HCT116 (cell line): ENCODE data around the gene PSME4. TPM values are rescaled to one million over a fixed set of nuclear protein-coding genes. Genes with fewer than 3 reads are reported as not detected.

Experiments
- ATAC-seq: fragments of 200-7000 bp; cut with Tn5 transposase; 2 replicates; pipeline ENCODE4 v1.9.1; 2020; ENCODE audit warnings: mild to moderate bottlenecking, moderate library complexity
- BruUV-seq: library from RNA; stranded (reverse); fragments of 400-500 nt; replicated peaks from 2 replicates; lab custom pipeline; 2021; lab: Mats Ljungman, UMichigan
- CTCF ChIA-PET: fragments of 300-600 bp; sonication (Branson Sonifier 250); formaldehyde crosslinking; loops from one replicate; lab custom pipeline; 2021; ENCODE audit warnings: antibody characterized with exemption; lab: Charles Lee
- POLR2A ChIA-PET: fragments of 300-600, 350-600 bp; sonication (Branson Sonifier 250); formaldehyde crosslinking; loops from one replicate; lab custom pipeline; 2021; ENCODE audit warnings: antibody characterized with exemption; lab: Charles Lee
- RAD21 ChIA-PET, 2 experiments: fragments of 300-600 bp; sonication (Branson Sonifier 250); formaldehyde crosslinking; loops; one replicate each; lab custom pipeline; 2023; ENCODE audit warnings: low total read pairs in 2 of 2; ENCODE audit not compliant: uncharacterized antibody in 2 of 2, unreplicated experiment in 2 of 2, low non-redundant PET in 1 of 2; lab: Charles Lee
- DNase-seq: peaks from one replicate; pipeline ENCODE4 v3.0.0-alpha.2; 2010; ENCODE audit warnings: low read depth, low spot score
- H2AFZ ChIP-seq: fragments of 200-600 bp; shearing (Covaris generic), sonication (generic); 2 replicates; pipeline ENCODE4 v1.6.1; 2017; ENCODE audit warnings: low read depth, mixed run types, mixed read lengths, antibody characterized with exemption, low read length; ENCODE audit not compliant: poor library complexity, severe bottlenecking
- H3K27ac ChIP-seq: 2 replicates; pipeline ENCODE4 v1.5.1; 2012; ENCODE audit warnings: low read depth, low read length
- H3K27me3 ChIP-seq: fragments of 200-600 bp; sonication (generic); 2 replicates; pipeline ENCODE4 v1.6.1; 2016; ENCODE audit warnings: mixed run types, low read length, mixed read lengths; ENCODE audit not compliant: insufficient read depth
- H3K36me3 ChIP-seq, 2 experiments: fragments of 200-500 bp in 1 of 2; fragments of 200-600 bp in 1 of 2; sonication (Bioruptor generic) in 1 of 2; sonication (generic) in 1 of 2; 2 replicates each; pipeline versions ENCODE4 v1.5.1 to v1.6.1; 2014 to 2016; ENCODE audit warnings: low read length in 2 of 2, inconsistent platforms in 1 of 2, mixed read lengths in 1 of 2, mixed run types in 1 of 2; ENCODE audit not compliant: insufficient read depth in 2 of 2, control insufficient read depth in 1 of 2
- H3K4me1 ChIP-seq, 2 experiments: fragments of 200-600 bp in 1 of 2; sonication (generic) in 1 of 2; 2 replicates each; pipeline versions ENCODE4 v1.5.1 to v1.6.1; 2012 to 2017; ENCODE audit warnings: low read length in 2 of 2, inconsistent platforms in 1 of 2, mild to moderate bottlenecking in 1 of 2, mixed read lengths in 1 of 2, mixed run types in 1 of 2, moderate library complexity in 1 of 2; ENCODE audit not compliant: insufficient read depth in 2 of 2, control insufficient read depth in 1 of 2
- H3K4me2 ChIP-seq: fragments of 200-600 bp; sonication (generic); 2 replicates; pipeline ENCODE4 v1.6.1; 2017; ENCODE audit warnings: mixed run types, low read length, mixed read lengths
- H3K4me3 ChIP-seq, 2 experiments: fragments of 200-600 bp in 1 of 2; sonication (generic) in 1 of 2; replicated peaks in 1 of 2; 2 replicates each; pipeline ENCODE4 v1.5.1; 2011 to 2016; ENCODE audit warnings: low read length in 2 of 2, control low read depth in 1 of 2, low read depth in 1 of 2, mild to moderate bottlenecking in 1 of 2, mixed read lengths in 1 of 2, mixed run types in 1 of 2
- H3K79me2 ChIP-seq: fragments of 200-600 bp; sonication (generic); 2 replicates; pipeline ENCODE4 v1.6.1; 2017; ENCODE audit warnings: mild to moderate bottlenecking, mixed run types, low read length, moderate library complexity, mixed read lengths; ENCODE audit not compliant: insufficient read depth
- H3K9ac ChIP-seq: fragments of 200-600 bp; sonication (generic); 2 replicates; pipeline ENCODE4 v1.6.1; 2016; ENCODE audit warnings: low read length, mixed read lengths
- H3K9me2 ChIP-seq: fragments of 200-600 bp; sonication (generic), shearing (Covaris generic); 2 replicates; pipeline ENCODE4 v1.6.1; 2017; ENCODE audit warnings: mixed run types, mild to moderate bottlenecking, moderate library complexity; ENCODE audit not compliant: insufficient read depth
- H3K9me3 ChIP-seq, 2 experiments: fragments of 200-500 bp in 1 of 2; fragments of 200-600 bp in 1 of 2; sonication (Bioruptor generic) in 1 of 2; sonication (generic) in 1 of 2; 2 replicates each; pipeline ENCODE4 v1.6.1; 2014 to 2017; ENCODE audit warnings: low read length in 2 of 2, mixed read lengths in 2 of 2, inconsistent platforms in 1 of 2, low read depth in 1 of 2, mild to moderate bottlenecking in 1 of 2, mixed run types in 1 of 2, moderate library complexity in 1 of 2; ENCODE audit not compliant: control insufficient read depth in 1 of 2, insufficient read depth in 1 of 2
- H4K20me1 ChIP-seq: fragments of 200-600 bp; sonication (generic), shearing (Covaris generic); 2 replicates; pipeline ENCODE4 v1.6.1; 2017; ENCODE audit warnings: mixed run types, mild to moderate bottlenecking, moderate library complexity; ENCODE audit not compliant: insufficient read depth
- ATF3 ChIP-seq: IDR thresholded peaks from 2 replicates; pipeline ENCODE4 v1.6.1; 2012
- EZH2 ChIP-seq: fragments of 200-600 bp; sonication (generic); IDR thresholded peaks from 2 replicates; pipeline ENCODE4 v1.6.1; 2017; ENCODE audit warnings: antibody characterized with exemption, mixed run types
- SIN3A ChIP-seq: IDR thresholded peaks from 2 replicates; pipeline ENCODE4 v1.6.1; 2012; ENCODE audit warnings: low read depth
- TCF7L2 ChIP-seq: IDR thresholded peaks from 2 replicates; pipeline ENCODE4 v1.7.0; 2011; ENCODE audit warnings: borderline replicate concordance, inconsistent platforms; ENCODE audit not compliant: insufficient read depth, insufficient read length; ENCODE audit errors: extremely low read depth
- ZFX ChIP-seq: fragments of 450-650 bp; IDR thresholded peaks from 2 replicates; pipeline ENCODE4 v1.6.1; 2017
- intact Hi-C: fragments of 100-400 bp; cut with micrococcal nuclease; formaldehyde crosslinking; loops from 2 replicates; pipeline ENCODE4 v1.10.0; 2022
- total RNA-seq: library from RNA; stranded (reverse); gene quantifications from one replicate; pipeline ENCODE4 v1.2.1, GENCODE V29; 2021; ENCODE audit not compliant: unreplicated experiment
- TF ChIP-seq, protein P1 (sequence below): IDR thresholded peaks from 2 replicates; pipeline ENCODE4 v1.6.1; 2012; ENCODE audit warnings: low read depth
- TF ChIP-seq, protein P2 (sequence below): IDR thresholded peaks from 2 replicates; pipeline ENCODE4 v1.6.1; 2011; ENCODE audit warnings: mild to moderate bottlenecking, low read length, moderate library complexity; ENCODE audit not compliant: insufficient replicate concordance; ENCODE audit errors: extremely low read depth

The PSME4 gene
- total RNA-seq, 1 experiment from 2014 or later = 53.2 TPM

DNA sequence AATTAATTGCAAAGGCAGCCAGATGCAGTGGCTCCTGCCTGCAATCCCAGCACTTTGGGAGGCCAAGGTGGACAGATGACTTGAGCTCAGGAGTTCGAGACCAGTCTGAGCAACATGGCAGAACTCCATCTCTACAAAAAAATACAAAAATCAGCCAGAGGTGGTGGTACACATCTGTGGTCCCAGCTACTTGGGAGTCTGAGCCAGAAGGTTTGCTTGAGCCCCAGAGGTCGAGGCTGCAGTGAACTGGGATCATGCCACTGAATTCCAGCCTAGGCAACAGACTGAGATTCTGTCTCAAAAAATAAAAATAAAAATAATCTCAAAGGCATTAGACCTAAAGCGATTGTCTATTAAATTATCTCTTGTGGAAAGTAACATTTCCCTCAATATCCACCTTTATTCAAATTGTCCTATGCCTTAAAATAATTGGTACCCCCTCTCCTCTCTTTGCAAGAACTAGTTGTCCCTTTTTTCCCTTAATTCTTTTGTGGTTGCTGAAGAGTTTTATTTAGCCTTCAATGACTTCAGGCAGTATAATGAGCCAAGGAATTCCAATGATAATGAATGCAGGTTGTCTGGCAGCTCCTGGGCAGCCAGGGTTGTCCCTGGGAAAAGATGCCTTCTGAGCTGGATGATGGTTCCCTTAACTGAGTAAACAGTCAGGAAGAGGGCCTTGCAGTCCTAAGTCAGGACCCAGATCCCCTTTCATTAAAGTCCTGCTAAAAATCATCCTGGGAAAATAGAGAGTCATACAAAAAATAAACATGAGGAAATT is 143.2 kb downstream of the PSME4 start:
- no peak for ATAC-seq
- no peak overlapping the region for H3K27ac ChIP-seq
- no peak overlapping the region for H3K9ac ChIP-seq
- intact Hi-C loops = no loop called here
- POLR2A ChIA-PET = no interaction called here
- no peak overlapping the region for H3K4me2 ChIP-seq
- RAD21 ChIA-PET = no interaction called here
- no TSS peak for BruUV-seq
- H3K9me2 ChIP-seq = no peaks in the 10 kb centered on the region
- H3K27me3 ChIP-seq = no peaks in the 10 kb centered on the region
- H2AFZ ChIP-seq = no peak overlapping the region
- H3K9me3 ChIP-seq = no peaks in the 10 kb centered on the region
- H3K4me3 ChIP-seq = no peak overlapping the region
- TF ChIP-seq ZFX (no peak), TCF7L2 (no peak), SIN3A (no peak), ATF3 (no peak), EZH2 (no peak)
- TF ChIP-seq, protein P1, sequence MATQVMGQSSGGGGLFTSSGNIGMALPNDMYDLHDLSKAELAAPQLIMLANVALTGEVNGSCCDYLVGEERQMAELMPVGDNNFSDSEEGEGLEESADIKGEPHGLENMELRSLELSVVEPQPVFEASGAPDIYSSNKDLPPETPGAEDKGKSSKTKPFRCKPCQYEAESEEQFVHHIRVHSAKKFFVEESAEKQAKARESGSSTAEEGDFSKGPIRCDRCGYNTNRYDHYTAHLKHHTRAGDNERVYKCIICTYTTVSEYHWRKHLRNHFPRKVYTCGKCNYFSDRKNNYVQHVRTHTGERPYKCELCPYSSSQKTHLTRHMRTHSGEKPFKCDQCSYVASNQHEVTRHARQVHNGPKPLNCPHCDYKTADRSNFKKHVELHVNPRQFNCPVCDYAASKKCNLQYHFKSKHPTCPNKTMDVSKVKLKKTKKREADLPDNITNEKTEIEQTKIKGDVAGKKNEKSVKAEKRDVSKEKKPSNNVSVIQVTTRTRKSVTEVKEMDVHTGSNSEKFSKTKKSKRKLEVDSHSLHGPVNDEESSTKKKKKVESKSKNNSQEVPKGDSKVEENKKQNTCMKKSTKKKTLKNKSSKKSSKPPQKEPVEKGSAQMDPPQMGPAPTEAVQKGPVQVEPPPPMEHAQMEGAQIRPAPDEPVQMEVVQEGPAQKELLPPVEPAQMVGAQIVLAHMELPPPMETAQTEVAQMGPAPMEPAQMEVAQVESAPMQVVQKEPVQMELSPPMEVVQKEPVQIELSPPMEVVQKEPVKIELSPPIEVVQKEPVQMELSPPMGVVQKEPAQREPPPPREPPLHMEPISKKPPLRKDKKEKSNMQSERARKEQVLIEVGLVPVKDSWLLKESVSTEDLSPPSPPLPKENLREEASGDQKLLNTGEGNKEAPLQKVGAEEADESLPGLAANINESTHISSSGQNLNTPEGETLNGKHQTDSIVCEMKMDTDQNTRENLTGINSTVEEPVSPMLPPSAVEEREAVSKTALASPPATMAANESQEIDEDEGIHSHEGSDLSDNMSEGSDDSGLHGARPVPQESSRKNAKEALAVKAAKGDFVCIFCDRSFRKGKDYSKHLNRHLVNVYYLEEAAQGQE = no peak
- TF ChIP-seq, protein P2, sequence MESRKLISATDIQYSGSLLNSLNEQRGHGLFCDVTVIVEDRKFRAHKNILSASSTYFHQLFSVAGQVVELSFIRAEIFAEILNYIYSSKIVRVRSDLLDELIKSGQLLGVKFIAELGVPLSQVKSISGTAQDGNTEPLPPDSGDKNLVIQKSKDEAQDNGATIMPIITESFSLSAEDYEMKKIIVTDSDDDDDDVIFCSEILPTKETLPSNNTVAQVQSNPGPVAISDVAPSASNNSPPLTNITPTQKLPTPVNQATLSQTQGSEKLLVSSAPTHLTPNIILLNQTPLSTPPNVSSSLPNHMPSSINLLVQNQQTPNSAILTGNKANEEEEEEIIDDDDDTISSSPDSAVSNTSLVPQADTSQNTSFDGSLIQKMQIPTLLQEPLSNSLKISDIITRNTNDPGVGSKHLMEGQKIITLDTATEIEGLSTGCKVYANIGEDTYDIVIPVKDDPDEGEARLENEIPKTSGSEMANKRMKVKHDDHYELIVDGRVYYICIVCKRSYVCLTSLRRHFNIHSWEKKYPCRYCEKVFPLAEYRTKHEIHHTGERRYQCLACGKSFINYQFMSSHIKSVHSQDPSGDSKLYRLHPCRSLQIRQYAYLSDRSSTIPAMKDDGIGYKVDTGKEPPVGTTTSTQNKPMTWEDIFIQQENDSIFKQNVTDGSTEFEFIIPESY = no peak
- H4K20me1 ChIP-seq = no peaks in the 10 kb centered on the region
- no peaks in the 10 kb centered on the region for H3K4me1 ChIP-seq
- H3K79me2 ChIP-seq = no peaks in the 10 kb centered on the region
- CTCF ChIA-PET = no interaction called here
- H3K36me3 ChIP-seq = no peaks in the 10 kb centered on the region
- DNase-seq = no peak
